HL-60 (cell line): Measurements from ENCODE around the gene FEZ2.

Experiments used
- DNase-seq, 2 experiments: peaks; one replicate each; pipeline ENCODE4 v3.0.0-alpha.2; 2010 to 2020; ENCODE audit warnings: low read depth in 1 of 2, low spot score in 1 of 2
- H3K27ac ChIP-seq: fragments of 250-450 bp; sonication (Bioruptor Pico); replicated peaks from 2 replicates; pipeline ENCODE4 v1.5.1; 2020; ENCODE audit warnings: mild to moderate bottlenecking, moderate library complexity
- H3K27me3 ChIP-seq: fragments of 250-450 bp; sonication (Bioruptor Pico); 2 replicates; pipeline ENCODE4 v1.5.1; 2021; ENCODE audit warnings: mild to moderate bottlenecking, moderate library complexity; ENCODE audit not compliant: insufficient read depth, poor library complexity, severe bottlenecking
- H3K4me3 ChIP-seq: replicated peaks from 2 replicates; pipeline ENCODE4 v1.5.1; 2011; ENCODE audit warnings: mild to moderate bottlenecking, control low read depth, low read length; ENCODE audit not compliant: insufficient read depth
- CTCF ChIP-seq: IDR thresholded peaks from one replicate; pipeline ENCODE4 v1.5.1; 2011; ENCODE audit warnings: low read length, control low read depth, inconsistent platforms; ENCODE audit not compliant: insufficient read depth
- GABPA ChIP-seq: IDR thresholded peaks from 2 replicates; pipeline ENCODE4 v1.6.1; 2012; ENCODE audit warnings: low read depth
- POLR2AphosphoS5 ChIP-seq: IDR thresholded peaks from 2 replicates; pipeline ENCODE4 v1.6.1; 2012; ENCODE audit warnings: low read depth
- SPI1 ChIP-seq: IDR thresholded peaks from 2 replicates; pipeline ENCODE4 v1.6.1; 2012; ENCODE audit warnings: low read depth, mild to moderate bottlenecking, borderline replicate concordance
- TF ChIP-seq, protein P1 (sequence below): IDR thresholded peaks from 2 replicates; pipeline ENCODE4 v1.6.1; 2012; ENCODE audit warnings: low read depth; ENCODE audit not compliant: insufficient replicate concordance

FEZ2 gene

GRCh38 chr2:36584148-36584794, 13.7 kb downstream of the FEZ2 start:
- TF ChIP-seq CTCF (no peak), SPI1 (no peak), GABPA (no peak), POLR2AphosphoS5 (no peak)
- TF ChIP-seq, protein P1, sequence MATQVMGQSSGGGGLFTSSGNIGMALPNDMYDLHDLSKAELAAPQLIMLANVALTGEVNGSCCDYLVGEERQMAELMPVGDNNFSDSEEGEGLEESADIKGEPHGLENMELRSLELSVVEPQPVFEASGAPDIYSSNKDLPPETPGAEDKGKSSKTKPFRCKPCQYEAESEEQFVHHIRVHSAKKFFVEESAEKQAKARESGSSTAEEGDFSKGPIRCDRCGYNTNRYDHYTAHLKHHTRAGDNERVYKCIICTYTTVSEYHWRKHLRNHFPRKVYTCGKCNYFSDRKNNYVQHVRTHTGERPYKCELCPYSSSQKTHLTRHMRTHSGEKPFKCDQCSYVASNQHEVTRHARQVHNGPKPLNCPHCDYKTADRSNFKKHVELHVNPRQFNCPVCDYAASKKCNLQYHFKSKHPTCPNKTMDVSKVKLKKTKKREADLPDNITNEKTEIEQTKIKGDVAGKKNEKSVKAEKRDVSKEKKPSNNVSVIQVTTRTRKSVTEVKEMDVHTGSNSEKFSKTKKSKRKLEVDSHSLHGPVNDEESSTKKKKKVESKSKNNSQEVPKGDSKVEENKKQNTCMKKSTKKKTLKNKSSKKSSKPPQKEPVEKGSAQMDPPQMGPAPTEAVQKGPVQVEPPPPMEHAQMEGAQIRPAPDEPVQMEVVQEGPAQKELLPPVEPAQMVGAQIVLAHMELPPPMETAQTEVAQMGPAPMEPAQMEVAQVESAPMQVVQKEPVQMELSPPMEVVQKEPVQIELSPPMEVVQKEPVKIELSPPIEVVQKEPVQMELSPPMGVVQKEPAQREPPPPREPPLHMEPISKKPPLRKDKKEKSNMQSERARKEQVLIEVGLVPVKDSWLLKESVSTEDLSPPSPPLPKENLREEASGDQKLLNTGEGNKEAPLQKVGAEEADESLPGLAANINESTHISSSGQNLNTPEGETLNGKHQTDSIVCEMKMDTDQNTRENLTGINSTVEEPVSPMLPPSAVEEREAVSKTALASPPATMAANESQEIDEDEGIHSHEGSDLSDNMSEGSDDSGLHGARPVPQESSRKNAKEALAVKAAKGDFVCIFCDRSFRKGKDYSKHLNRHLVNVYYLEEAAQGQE: no peak
- Histone ChIP-seq H3K4me3 (no peak overlapping the region), H3K27ac (no peak overlapping the region), H3K27me3 (no peaks in the 10 kb centered on the region)
- no peak for DNase-seq

- no peak for TF ChIP-seq GABPA
- no peak for TF ChIP-seq CTCF
- TF ChIP-seq, protein P1: no peak
- TF ChIP-seq SPI1: no peak
- no peak for TF ChIP-seq POLR2AphosphoS5
- Histone ChIP-seq H3K27ac (no peak overlapping the region), H3K4me3 (no peak overlapping the region), H3K27me3 (no peaks in the 10 kb centered on the region)
- no peak for DNase-seq
These were observed 15.0 kb downstream of the FEZ2 start for GRCh38 chr2:36582951-36583350.

DNA sequence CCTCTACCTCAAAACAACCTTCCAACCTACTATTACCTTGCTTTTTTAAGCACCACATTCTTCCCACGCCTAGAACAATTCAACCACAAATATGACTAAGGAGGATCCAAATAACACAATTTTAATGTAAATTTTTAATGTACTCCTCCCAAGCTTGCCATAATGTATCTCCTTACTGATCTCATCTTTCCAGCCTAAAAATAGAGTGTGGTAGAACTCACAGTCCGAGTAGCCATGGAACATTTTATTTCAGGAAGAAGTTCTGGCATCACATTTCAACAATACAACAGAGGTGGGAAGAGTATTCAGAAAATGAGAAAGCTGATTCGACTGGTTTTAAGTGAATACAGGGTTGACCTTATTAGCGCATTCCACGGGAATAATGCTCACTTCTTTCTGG, 15.4 kb downstream of the FEZ2 start:
- TF ChIP-seq POLR2AphosphoS5 (no peak), GABPA (no peak), SPI1 (no peak)
- no peak for DNase-seq
- no peak overlapping the region for H3K27ac ChIP-seq
- no peaks in the 10 kb centered on the region for H3K27me3 ChIP-seq
- no peak overlapping the region for H3K4me3 ChIP-seq

- no peak for TF ChIP-seq GABPA
- no peak for TF ChIP-seq SPI1
- no peak for TF ChIP-seq POLR2AphosphoS5
- no peak for TF ChIP-seq CTCF
- TF ChIP-seq, protein P1: no peak
- Histone ChIP-seq H3K4me3 (no peak overlapping the region), H3K27ac (no peak overlapping the region), H3K27me3 (no peaks in the 10 kb centered on the region)
- DNase-seq: no peak
These were observed 18.7 kb downstream of the FEZ2 start for GRCh38 chr2:36579297-36579664.
